Measurements from ENCODE around the gene AHCYL2. TPM values are rescaled to one million over a fixed set of nuclear protein-coding genes. Genes with fewer than 3 reads are reported as not detected.

AHCYL2 gene
- polyA plus RNA-seq, 3 donors: 10.7 to 14.6 (median 12.1) TPM

GRCh38 chr7:129202058-129202777 is 22.6 kb upstream of the AHCYL2 start:
- Histone ChIP-seq H3K9ac (ENCODE audit: insufficient read depth, low read length, poor library complexity, severe bottlenecking) (no peak overlapping the region), H3K79me2 (ENCODE audit: insufficient read depth, low read length) (no peaks in the 10 kb centered on the region), H3K27me3 (ENCODE audit: control insufficient read depth in 2 of 2, insufficient read depth in 2 of 2, low read length in 2 of 2) (no peaks in the 10 kb centered on the region), H3K4me1 (ENCODE audit: control insufficient read depth in 1 of 2, insufficient read depth in 2 of 2, low read length in 2 of 2) (peaks cover 18 to 19% of the 10 kb centered on the region in 2 donors), H3K4me3 (replicated peaks in 1 of 3; ENCODE audit: low read depth in 2 of 3, low read length in 3 of 3) (no peak overlapping the region), H4K20me1 (ENCODE audit: insufficient read depth, low read length) (no peaks in the 10 kb centered on the region), H3K4me2 (replicated peaks; ENCODE audit: extremely low read depth, low read length, poor library complexity, severe bottlenecking) (peak overlapping the region; percentile 8), H3K27ac (ENCODE audit: low read depth in 1 of 2, low read length in 2 of 2) (no peak overlapping the region), H2AFZ (ENCODE audit: insufficient read depth, low read depth, low read length, poor library complexity, severe bottlenecking) (peak overlapping the region; percentile 62), H3K9me3 (replicated peaks in 1 of 2; ENCODE audit: control insufficient read depth in 1 of 2, insufficient read depth in 1 of 2, low read length in 2 of 2) (no peaks in the 10 kb centered on the region), H3K36me3 (replicated peaks in 1 of 2; ENCODE audit: control insufficient read depth in 1 of 2, insufficient read depth in 2 of 2, low read length in 2 of 2) (no peaks in the 10 kb centered on the region)
- 100% methylated on average over 2 of the region's 8 CpGs for WGBS (ENCODE audit: insufficient coverage)
- Mint-ChIP-seq H3K4me3 (peak overlapping the region in 1 of 2 donors; percentile 7), H3K9me3 (peaks cover 0 to 2% (median 0%) of the 10 kb centered on the region in 7 donors), H3K36me3 (no peaks in the 10 kb centered on the region), H3K27ac (peak overlapping the region in 2 of 7 donors; percentile 48 to 63), H3K27me3 (ENCODE audit: low read depth in 3 of 3) (peaks cover 0 to 4% (median 0%) of the 10 kb centered on the region in 3 donors), H3K4me1 (peaks cover 23% of the 10 kb centered on the region)
- peak in 1 of 3 donors; percentile 7 for DNase-seq
- TF ChIP-seq CTCF (IDR thresholded peaks at IDR 0.05): no peak
- intact Hi-C loops (cut with micrococcal nuclease): no loop called here

DNA sequence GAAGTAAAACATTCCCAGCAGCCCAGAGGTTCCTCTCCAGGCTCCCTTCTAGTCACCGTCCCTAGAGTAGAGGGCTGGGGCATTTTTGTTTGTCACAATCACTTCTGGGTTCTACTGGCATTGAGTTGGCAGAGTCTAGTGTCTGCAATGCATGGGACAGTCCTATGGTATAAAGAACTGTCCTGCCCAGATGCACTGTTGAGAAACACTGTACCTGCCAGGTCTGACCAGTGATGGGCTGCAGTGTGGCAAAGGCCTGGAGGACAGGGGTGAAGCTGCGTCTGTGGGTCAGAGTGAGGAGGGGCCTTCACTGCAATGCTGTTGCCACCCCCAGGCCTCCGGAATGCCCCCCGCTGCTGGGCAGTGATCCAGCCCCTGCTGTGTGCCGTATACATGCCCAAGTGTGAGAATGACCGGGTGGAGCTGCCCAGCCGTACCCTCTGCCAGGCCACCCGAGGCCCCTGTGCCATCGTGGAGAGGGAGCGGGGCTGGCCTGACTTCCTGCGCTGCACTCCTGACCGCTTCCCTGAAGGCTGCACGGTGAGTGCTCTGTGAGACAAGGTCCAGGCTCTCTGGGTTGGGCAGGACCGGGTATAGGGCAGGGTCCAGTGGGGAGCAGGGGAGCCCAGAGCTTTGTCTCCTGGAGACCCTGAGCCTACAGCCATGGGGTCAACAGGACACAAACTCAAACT is 21.6 kb upstream of the AHCYL2 start:
- Histone ChIP-seq H3K4me2 (replicated peaks; ENCODE audit: extremely low read depth, low read length, poor library complexity, severe bottlenecking) (no peak overlapping the region), H3K9ac (ENCODE audit: insufficient read depth, low read length, poor library complexity, severe bottlenecking) (no peak overlapping the region), H3K36me3 (replicated peaks in 1 of 2; ENCODE audit: control insufficient read depth in 1 of 2, insufficient read depth in 2 of 2, low read length in 2 of 2) (no peaks in the 10 kb centered on the region), H3K27me3 (ENCODE audit: control insufficient read depth in 2 of 2, insufficient read depth in 2 of 2, low read length in 2 of 2) (no peaks in the 10 kb centered on the region), H3K79me2 (ENCODE audit: insufficient read depth, low read length) (no peaks in the 10 kb centered on the region), H2AFZ (ENCODE audit: insufficient read depth, low read depth, low read length, poor library complexity, severe bottlenecking) (peak overlapping the region; percentile 62), H3K4me3 (replicated peaks in 1 of 3; ENCODE audit: low read depth in 2 of 3, low read length in 3 of 3) (no peak overlapping the region), H3K9me3 (replicated peaks in 1 of 2; ENCODE audit: control insufficient read depth in 1 of 2, insufficient read depth in 1 of 2, low read length in 2 of 2) (no peaks in the 10 kb centered on the region), H4K20me1 (ENCODE audit: insufficient read depth, low read length) (no peaks in the 10 kb centered on the region), H3K27ac (ENCODE audit: low read depth in 1 of 2, low read length in 2 of 2) (no peak overlapping the region), H3K4me1 (ENCODE audit: control insufficient read depth in 1 of 2, insufficient read depth in 2 of 2, low read length in 2 of 2) (peaks cover 9 to 10% of the 10 kb centered on the region in 2 donors)
- H3K27me3 Mint-ChIP-seq (ENCODE audit: low read depth in 3 of 3): peaks cover 0 to 4% (median 0%) of the 10 kb centered on the region in 3 donors
- no peak for TF ChIP-seq CTCF (IDR thresholded peaks at IDR 0.05)
- no peak overlapping the region for H3K4me3 Mint-ChIP-seq
- DNase-seq: no peak
- 96% methylated on average over 13 of the region's 14 CpGs for WGBS (ENCODE audit: insufficient coverage)
- H3K27ac Mint-ChIP-seq: peak overlapping the region in 2 of 7 donors; percentile 14 to 61
- intact Hi-C loops (cut with micrococcal nuclease): no loop called here
- H3K36me3 Mint-ChIP-seq: no peaks in the 10 kb centered on the region
- peaks cover 14% of the 10 kb centered on the region for H3K4me1 Mint-ChIP-seq
- peaks cover 0 to 2% (median 0%) of the 10 kb centered on the region in 7 donors for H3K9me3 Mint-ChIP-seq
